H1 (cell line): ENCODE results near the gene MACROD2. TPM values are rescaled to one million over a fixed set of nuclear protein-coding genes. Genes with fewer than 3 reads are reported as not detected.

Source experiments
- BCL11A ChIP-seq, 2 experiments: IDR thresholded peaks; one replicate each; pipeline ENCODE4 v1.6.1; 2011; ENCODE audit warnings: low read depth in 2 of 2, low read length in 2 of 2, mild to moderate bottlenecking in 2 of 2
- BRCA1 ChIP-seq: IDR thresholded peaks from 2 replicates; pipeline ENCODE4 v1.6.1; 2012; ENCODE audit warnings: low read depth, low read length, improper control_type of control experiment
- CHD7 ChIP-seq: fragments of 300-600 bp; sonication (generic); IDR thresholded peaks from 2 replicates; pipeline ENCODE4 v1.7.1; 2012; ENCODE audit warnings: low read length, moderate library complexity, mild to moderate bottlenecking, inconsistent platforms; ENCODE audit not compliant: insufficient replicate concordance
- CTCF ChIP-seq, 3 experiments: IDR thresholded peaks; 1 replicate in 2 of 3; 2 replicates in 1 of 3; pipeline versions ENCODE4 v1.5.1 to v1.6.1; 2011; ENCODE audit warnings: low read length in 3 of 3, mild to moderate bottlenecking in 3 of 3, inconsistent platforms in 2 of 3, low read depth in 1 of 3, moderate library complexity in 1 of 3; ENCODE audit not compliant: insufficient read depth in 1 of 3; ENCODE audit errors: control extremely low read depth in 1 of 3
- EGR1 ChIP-seq: IDR thresholded peaks from 2 replicates; pipeline ENCODE4 v1.6.1; 2011; ENCODE audit warnings: low read depth, low read length, borderline replicate concordance
- RXRA ChIP-seq: IDR thresholded peaks from 2 replicates; pipeline ENCODE4 v1.6.1; 2011; ENCODE audit warnings: low read depth, mild to moderate bottlenecking, low read length, moderate library complexity; ENCODE audit not compliant: insufficient read depth
- SIRT6 ChIP-seq: IDR thresholded peaks from one replicate; pipeline ENCODE4 v1.7.1; 2012; ENCODE audit warnings: low read length, inconsistent platforms
- SP4 ChIP-seq: IDR thresholded peaks from 2 replicates; pipeline ENCODE4 v1.6.1; 2012; ENCODE audit warnings: low read length, inconsistent platforms
- polyA plus RNA-seq, 7 experiments: library from polyadenylated mRNA; depleted of rRNA in 3 of 7; stranded (reverse) in 5 of 7; unstranded in 2 of 7; fragments of >200 nt in 5 of 7; fragments of 200-250 nt in 2 of 7; gene quantifications; 1 replicate in 5 of 7; 2 replicates in 1 of 7; 4 replicates in 1 of 7; pipeline versions ENCODE4 v1.2.1 to v1.2.3, GENCODE V29; 2011 to 2013; ENCODE audit warnings: missing spikeins in 2 of 7, mixed read lengths in 2 of 7
- total RNA-seq: library from RNA; stranded (reverse); fragmentation: NEBNext Ultra II Directional; extraction: Animal tissue kit (Norgen Biotek cat#: 25700); gene quantifications from 2 replicates; pipeline ENCODE4 v1.2.1, GENCODE V29; 2021

The MACROD2 gene
- total and polyA plus RNA-seq, 2 of the 8 experiments (the other 6 are each of a cell fraction or from before 2014, with no cell fraction given), result 0.70 to 3.9 TPM

GRCh38 chr20:14717134-14717999 is 722.1 kb downstream of the MACROD2 start (continued):
- TF ChIP-seq BRCA1 (no peak), SIRT6 (no peak), BCL11A (IDR thresholded peaks at IDR 0.05; ENCODE audit: low read depth in 2 of 2, low read length in 2 of 2) (no peak), CTCF (IDR thresholded peaks at IDR 0.05; ENCODE audit: control extremely low read depth in 1 of 3, insufficient read depth in 1 of 3, low read depth in 1 of 3, low read length in 3 of 3) (no peak), CHD7 (no peak), SP4 (no peak), RXRA (no peak), EGR1 (no peak)
